Activated CD4-positive, alpha-beta memory T cell treated with anti-CD3 and anti-CD28 coated beads for 36 hours (primary cell): ENCODE results near the gene PSMC3IP. TPM values are rescaled to one million over a fixed set of nuclear protein-coding genes. Genes with fewer than 3 reads are reported as not detected.
"Not testable (repeated sequence)": the region's sequence is repeated elsewhere in the genome, so short reads cannot be mapped to it uniquely, and the experiment has no call there.

ENCODE experiments used
- CTCF ChIA-PET: fragments of 350-600 bp; sonication (Branson Sonifier 250); formaldehyde crosslinking; loops from one replicate; lab custom pipeline; 2021; ENCODE audit warnings: antibody characterized with exemption, inconsistent platforms; lab: Charles Lee
- POLR2A ChIA-PET: fragments of 350-600 bp; sonication (Branson Sonifier 250); formaldehyde crosslinking; loops from one replicate; lab custom pipeline; 2021; ENCODE audit warnings: antibody characterized with exemption; lab: Charles Lee
- DNase-seq: peaks from one replicate; pipeline ENCODE4 v3.0.0-alpha.2; 2020
- H3K27ac Mint-ChIP-seq: one replicate; pipeline ENCODE4 v1.8.0; 2021; ENCODE audit warnings: mixed read lengths
- H3K27me3 Mint-ChIP-seq: one replicate; pipeline ENCODE4 v1.8.0; 2021; ENCODE audit warnings: mixed read lengths
- H3K36me3 Mint-ChIP-seq: one replicate; pipeline ENCODE4 v1.8.0; 2021; ENCODE audit warnings: mixed read lengths
- H3K4me1 Mint-ChIP-seq: one replicate; pipeline ENCODE4 v1.8.0; 2021; ENCODE audit warnings: low read depth, mixed read lengths
- H3K4me3 Mint-ChIP-seq: one replicate; pipeline ENCODE4 v1.8.0; 2021; ENCODE audit warnings: mild to moderate bottlenecking, mixed read lengths
- H3K9me3 Mint-ChIP-seq: one replicate; pipeline ENCODE4 v1.8.0; 2021; ENCODE audit warnings: mixed read lengths
- intact Hi-C: fragments of 100-400 bp; cut with micrococcal nuclease; formaldehyde crosslinking; loops from one replicate; pipeline ENCODE4 v1.15.1; 2023
- total RNA-seq, 2 experiments: library from RNA; stranded (reverse); gene quantifications; one replicate each; pipeline ENCODE4 v1.2.3, GENCODE V29; 2021

Gene PSMC3IP
- total RNA-seq, 2 experiments from 2014 or later: 26.4 to 29.4 TPM

DNA sequence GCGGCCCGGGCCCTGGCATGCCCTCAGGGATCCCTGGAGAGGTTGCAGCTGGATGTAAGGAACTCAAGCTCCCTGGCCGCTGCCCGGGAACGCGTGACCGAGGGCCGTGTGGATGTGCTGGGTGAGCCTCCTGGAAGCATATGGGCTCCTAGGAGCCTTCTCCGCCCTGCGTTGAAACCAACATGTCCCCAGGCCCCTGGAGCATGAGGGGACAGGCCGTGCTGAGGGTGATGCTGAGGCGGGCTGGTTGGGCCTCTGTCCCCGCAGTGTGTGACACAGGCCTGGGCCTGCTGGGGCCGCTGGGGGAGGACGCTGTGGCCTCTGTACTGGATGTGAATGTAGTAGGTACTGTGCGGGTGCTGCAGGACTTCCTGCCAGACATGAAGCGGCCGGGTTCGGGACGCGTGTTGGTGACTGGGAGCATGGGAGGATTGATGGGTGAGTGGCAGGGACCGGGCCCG lies 30.5 kb downstream of the PSMC3IP start:
- CTCF ChIA-PET: no interaction called here
- H3K4me3 Mint-ChIP-seq: no peak overlapping the region

DNA sequence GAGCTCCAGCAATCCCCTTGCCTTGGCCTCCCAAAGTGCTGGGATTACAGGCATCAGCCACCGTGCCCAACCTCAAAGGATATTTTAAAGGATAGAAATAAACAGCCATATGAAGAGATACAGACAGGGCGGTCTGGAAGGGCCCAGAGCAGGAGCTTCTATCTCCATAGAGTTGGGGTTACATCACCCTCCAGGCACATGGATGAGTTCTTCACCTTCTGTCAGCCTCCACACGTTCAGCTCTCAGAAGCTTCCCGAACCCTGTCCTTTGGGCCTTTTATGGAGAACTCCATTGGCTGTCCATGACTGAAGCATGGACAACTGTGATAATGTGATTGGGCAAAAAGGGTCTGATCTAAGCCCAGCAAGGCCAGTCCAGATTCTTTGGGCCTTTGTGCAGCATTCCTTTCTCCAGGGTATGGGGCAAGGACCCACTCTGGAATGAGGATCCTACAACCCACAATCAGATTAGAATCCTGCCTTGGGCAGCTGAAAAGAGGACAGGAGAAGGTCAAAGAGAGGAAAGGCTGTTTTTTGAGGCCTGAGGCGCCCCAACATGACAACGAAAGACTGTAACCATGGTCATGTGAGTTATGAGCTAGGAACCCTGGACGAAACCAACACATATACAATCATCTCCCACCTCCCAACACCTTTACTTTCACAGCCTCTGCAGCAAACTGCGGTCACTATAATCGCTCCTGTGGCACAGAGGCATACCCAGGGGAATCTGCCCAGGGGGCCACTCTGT lies 31.6 kb downstream of the PSMC3IP start:
- H3K36me3 Mint-ChIP-seq, H3K27me3 Mint-ChIP-seq, H3K4me3 Mint-ChIP-seq, H3K27ac Mint-ChIP-seq, intact Hi-C loops, DNase-seq, CTCF ChIA-PET, POLR2A ChIA-PET, H3K9me3 Mint-ChIP-seq: not testable (repeated sequence)
- H3K4me1 Mint-ChIP-seq: peaks cover 14% of the 10 kb centered on the region

More for the DNA sequence above, 30.5 kb downstream of the PSMC3IP start:
- Mint-ChIP-seq H3K27me3 (no peaks in the 10 kb centered on the region), H3K4me1 (peaks cover 6% of the 10 kb centered on the region), H3K9me3 (no peaks in the 10 kb centered on the region), H3K36me3 (no peaks in the 10 kb centered on the region), H3K27ac (no peak overlapping the region)
- POLR2A ChIA-PET: no interaction called here
- no peak for DNase-seq
- intact Hi-C loops: no loop called here

DNA sequence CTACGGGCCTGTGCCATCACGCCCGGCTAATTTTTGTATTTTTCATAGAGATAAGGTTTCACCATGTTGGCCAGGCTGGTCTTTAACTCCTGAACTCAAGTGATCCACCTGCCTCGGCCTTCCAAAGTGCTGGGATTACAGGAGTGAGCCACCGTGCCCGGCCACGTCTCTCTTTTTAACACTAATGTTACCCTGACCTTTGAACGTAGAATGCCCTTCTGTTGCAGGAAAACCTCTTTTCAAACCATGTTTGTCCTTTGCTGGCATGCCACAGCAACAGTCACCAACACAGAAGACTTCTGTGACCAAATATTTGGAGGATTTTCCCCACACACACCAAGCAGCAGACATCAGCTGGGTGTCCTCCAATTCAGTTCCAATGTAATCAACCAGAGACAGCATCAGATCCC lies 32.6 kb downstream of the PSMC3IP start:
- Mint-ChIP-seq H3K9me3 (no peaks in the 10 kb centered on the region), H3K36me3 (peaks cover 4% of the 10 kb centered on the region), H3K4me3 (no peak overlapping the region), H3K27ac (no peak overlapping the region), H3K4me1 (peaks cover 21% of the 10 kb centered on the region), H3K27me3 (no peaks in the 10 kb centered on the region)
- intact Hi-C loops: no loop called here
- ChIA-PET POLR2A (no interaction called here), CTCF (no interaction called here)
- DNase-seq: no peak

DNA sequence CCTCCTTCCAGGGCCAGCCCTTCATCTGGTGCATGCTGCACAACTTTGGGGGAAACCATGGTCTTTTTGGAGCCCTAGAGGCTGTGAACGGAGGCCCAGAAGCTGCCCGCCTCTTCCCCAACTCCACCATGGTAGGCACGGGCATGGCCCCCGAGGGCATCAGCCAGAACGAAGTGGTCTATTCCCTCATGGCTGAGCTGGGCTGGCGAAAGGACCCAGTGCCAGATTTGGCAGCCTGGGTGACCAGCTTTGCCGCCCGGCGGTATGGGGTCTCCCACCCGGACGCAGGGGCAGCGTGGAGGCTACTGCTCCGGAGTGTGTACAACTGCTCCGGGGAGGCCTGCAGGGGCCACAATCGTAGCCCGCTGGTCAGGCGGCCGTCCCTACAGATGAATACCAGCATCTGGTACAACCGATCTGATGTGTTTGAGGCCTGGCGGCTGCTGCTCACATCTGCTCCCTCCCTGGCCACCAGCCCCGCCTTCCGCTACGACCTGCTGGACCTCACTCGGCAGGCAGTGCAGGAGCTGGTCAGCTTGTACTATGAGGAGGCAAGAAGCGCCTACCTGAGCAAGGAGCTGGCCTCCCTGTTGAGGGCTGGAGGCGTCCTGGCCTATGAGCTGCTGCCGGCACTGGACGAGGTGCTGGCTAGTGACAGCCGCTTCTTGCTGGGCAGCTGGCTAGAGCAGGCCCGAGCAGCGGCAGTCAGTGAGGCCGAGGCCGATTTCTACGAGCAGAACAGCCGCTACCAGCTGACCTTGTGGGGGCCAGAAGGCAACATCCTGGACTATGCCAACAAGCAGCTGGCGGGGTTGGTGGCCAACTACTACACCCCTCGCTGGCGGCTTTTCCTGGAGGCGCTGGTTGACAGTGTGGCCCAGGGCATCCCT lies 34.1 kb downstream of the PSMC3IP start:
- Mint-ChIP-seq H3K27me3 (no peaks in the 10 kb centered on the region), H3K4me1 (peaks cover 17% of the 10 kb centered on the region), H3K9me3 (no peaks in the 10 kb centered on the region), H3K27ac (no peak overlapping the region), H3K4me3 (no peak overlapping the region), H3K36me3 (peaks cover 8% of the 10 kb centered on the region)
- DNase-seq: no peak
- POLR2A ChIA-PET: no interaction called here
- intact Hi-C loops: no loop called here
- CTCF ChIA-PET: no interaction called here

DNA sequence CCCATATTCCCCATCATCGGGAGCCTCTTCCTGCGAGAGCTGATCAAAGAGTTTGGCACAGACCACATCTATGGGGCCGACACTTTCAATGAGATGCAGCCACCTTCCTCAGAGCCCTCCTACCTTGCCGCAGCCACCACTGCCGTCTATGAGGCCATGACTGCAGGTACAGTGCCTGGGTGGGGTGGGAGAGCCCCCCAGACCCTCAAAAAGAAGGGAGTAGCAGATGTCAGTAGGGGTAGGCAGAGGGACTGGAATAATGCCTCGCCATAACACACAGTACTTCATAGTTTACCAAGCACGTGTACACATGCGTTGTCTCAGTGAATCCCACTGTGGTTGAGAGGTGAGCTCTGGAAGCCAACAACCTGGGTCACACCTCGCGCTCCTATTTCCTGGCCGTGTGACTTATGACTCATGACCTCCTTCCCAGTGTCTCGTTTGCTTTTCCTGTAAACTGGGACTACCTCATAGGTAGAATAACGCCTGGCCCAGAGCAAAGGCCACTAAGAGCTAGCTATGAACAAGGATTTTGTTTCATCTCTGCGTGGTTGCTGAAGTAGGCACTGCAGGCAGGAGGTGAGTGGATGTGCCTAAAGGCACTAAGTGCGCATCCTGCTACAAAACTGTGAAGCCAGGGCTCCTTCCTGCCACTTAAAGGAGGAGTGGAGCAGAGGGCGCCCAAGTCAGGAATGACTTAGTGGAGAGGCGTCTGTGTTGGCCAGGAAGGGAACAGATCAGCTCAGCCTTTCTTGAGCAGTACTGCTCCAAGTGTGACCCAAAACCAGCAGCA lies 36.3 kb downstream of the PSMC3IP start:
- Mint-ChIP-seq H3K27me3 (no peaks in the 10 kb centered on the region), H3K4me1 (peaks cover 25% of the 10 kb centered on the region), H3K27ac (peak overlapping the region; percentile 31), H3K9me3 (no peaks in the 10 kb centered on the region), H3K36me3 (peaks cover 8% of the 10 kb centered on the region), H3K4me3 (no peak overlapping the region)
- DNase-seq: peak; percentile 55
- CTCF ChIA-PET: interaction anchor here (1.2 to 1.7 kb wide), 2 partner anchors 24 to 37 kb away, joined by 3 to 8 read pairs; partner anchors contain the start of gene PSMC3IP
- intact Hi-C loops: no loop called here
- POLR2A ChIA-PET: interaction anchor here (0.6 kb wide), 1 partner anchor 249 kb away, joined by 3 read pairs; no protein-coding TSS in a partner anchor

DNA sequence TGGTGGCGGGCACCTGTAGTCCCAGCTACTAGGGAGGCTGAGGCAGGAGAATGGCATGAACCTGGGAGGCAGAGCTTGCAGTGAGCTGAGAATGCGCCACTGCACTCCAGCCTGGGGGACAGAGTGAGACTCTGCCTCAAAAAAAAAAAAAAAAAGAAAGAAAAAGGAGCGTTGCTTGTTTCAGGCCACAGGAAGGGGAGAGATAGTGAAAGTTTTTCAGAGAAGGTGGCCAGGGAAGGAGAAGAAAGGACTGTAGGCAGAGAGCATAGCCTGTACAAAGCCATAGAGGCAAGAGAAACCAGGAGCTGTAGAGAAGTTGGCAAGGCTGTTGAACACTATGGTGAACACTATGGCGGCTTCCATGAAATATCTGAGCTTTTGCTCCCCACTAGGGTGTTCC lies 37.0 kb downstream of the PSMC3IP start:
- peaks cover 28% of the 10 kb centered on the region for H3K4me1 Mint-ChIP-seq
- intact Hi-C loops, H3K9me3 Mint-ChIP-seq, H3K27me3 Mint-ChIP-seq, H3K4me3 Mint-ChIP-seq, DNase-seq, POLR2A ChIA-PET, H3K27ac Mint-ChIP-seq, H3K36me3 Mint-ChIP-seq: not testable (repeated sequence)
- CTCF ChIA-PET: interaction anchor here (1.7 kb wide), 1 partner anchor 37 kb away, joined by 8 read pairs; the partner anchor contains the start of gene PSMC3IP

DNA sequence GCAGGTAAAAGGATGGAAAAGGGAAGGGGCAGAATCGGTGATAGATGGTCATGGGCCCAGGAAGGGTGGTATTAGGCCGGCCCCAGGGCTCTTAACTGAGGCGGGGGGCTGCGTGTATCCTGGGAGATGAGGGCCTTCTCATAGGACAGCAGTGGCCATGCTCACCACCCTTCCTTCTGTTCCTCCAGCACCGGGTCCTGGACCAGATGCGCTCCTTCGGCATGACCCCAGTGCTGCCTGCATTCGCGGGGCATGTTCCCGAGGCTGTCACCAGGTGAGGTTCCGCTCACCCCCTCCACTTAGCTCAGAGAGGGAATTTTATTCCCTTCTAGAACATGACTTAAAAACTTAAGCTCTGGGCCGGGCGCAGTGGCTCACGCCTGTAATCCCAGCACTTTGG lies 39.0 kb downstream of the PSMC3IP start:
- POLR2A ChIA-PET: no interaction called here

DNA sequence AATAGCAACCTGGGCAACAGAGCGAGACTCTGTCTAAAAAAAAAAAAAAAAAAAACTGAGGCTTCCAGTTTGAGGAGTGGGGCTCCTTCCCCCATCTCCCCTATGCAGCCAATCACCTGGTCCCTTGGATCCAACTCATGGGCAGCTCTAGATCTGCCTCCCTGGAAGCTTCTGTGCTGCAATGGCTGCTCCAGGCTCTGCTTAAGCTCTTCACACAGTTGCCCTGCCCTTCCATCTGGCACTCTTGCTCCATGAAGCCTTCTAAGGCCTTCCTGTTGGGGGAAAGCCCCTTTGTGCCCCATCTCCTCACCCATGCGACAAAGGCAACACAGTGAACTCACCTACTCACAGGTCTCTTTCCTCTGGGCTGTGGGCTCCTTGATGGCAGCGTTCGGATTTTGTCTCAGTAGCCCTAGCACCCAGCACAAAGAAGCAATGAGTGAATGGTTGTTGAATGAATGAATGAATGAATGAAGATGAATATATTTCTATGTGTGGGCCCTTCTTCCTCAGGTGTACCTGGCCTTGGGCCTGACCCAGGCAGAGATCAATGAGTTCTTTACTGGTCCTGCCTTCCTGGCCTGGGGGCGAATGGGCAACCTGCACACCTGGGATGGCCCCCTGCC lies 39.6 kb downstream of the PSMC3IP start:
- DNase-seq: no peak
- POLR2A ChIA-PET: interaction anchor here (0.8 to 1.2 kb wide), 2 partner anchors 21 to 40 kb away, joined by 3 to 5 read pairs; partner anchors contain the start of gene PSMC3IP
- no peak overlapping the region for H3K27ac Mint-ChIP-seq
- peaks cover 32% of the 10 kb centered on the region for H3K4me1 Mint-ChIP-seq
- H3K27me3 Mint-ChIP-seq: peaks cover 4% of the 10 kb centered on the region
- intact Hi-C loops: loop anchor here (5.0 to 10.0 kb wide), 2 partner anchors 139 to 353 kb away; partner anchors contain the start of genes HCRT, KCNH4 and PLEKHH3
- no peaks in the 10 kb centered on the region for H3K9me3 Mint-ChIP-seq
- CTCF ChIA-PET: interaction anchor here (1.1 kb wide), 1 partner anchor 40 kb away, joined by 3 read pairs; no protein-coding TSS in a partner anchor
- peak overlapping the region; percentile 48 for H3K4me3 Mint-ChIP-seq
- peaks cover 8% of the 10 kb centered on the region for H3K36me3 Mint-ChIP-seq

More for the DNA sequence above, 39.0 kb downstream of the PSMC3IP start:
- H3K4me3 Mint-ChIP-seq: no peak overlapping the region
- no peaks in the 10 kb centered on the region for H3K9me3 Mint-ChIP-seq
- intact Hi-C loops: loop anchor here (5.0 to 10.0 kb wide), 2 partner anchors 139 to 354 kb away; partner anchors contain the start of genes HCRT, KCNH4 and PLEKHH3
- peaks cover 8% of the 10 kb centered on the region for H3K36me3 Mint-ChIP-seq
- no peak for DNase-seq
- CTCF ChIA-PET: no interaction called here
- peaks cover 32% of the 10 kb centered on the region for H3K4me1 Mint-ChIP-seq
- no peak overlapping the region for H3K27ac Mint-ChIP-seq
- peaks cover 2% of the 10 kb centered on the region for H3K27me3 Mint-ChIP-seq

DNA sequence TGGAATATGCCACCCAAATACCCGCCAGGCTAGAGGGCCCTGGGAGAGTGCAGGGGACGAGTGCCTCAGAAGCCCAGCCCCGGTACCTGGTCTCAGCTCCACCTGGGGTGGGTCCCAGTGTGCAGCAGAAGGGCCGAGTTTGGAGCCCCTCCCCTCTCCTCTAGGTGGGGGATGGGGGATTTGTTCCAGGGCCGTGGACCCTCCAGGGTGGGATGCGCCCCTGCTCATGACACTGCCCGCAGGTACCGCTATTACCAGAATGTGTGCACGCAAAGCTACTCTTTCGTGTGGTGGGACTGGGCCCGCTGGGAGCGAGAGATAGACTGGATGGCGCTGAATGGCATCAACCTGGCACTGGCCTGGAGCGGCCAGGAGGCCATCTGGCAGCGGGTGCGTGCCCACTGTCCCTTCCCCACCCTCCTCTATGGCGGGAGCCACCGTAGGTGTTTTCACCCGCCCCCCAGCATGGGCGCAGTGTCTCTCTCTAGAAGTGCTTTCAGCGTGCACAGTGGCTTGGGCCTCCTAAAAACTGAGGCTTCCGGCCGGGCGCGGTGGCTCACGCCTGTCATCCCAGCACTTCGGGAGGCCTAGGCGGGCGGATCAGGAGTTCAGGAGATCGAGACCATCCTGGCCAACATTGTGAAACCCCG lies 40.2 kb downstream of the PSMC3IP start:
- Mint-ChIP-seq H3K27me3 (peaks cover 4% of the 10 kb centered on the region), H3K27ac (no peak overlapping the region), H3K4me3 (peak overlapping the region; percentile 87), H3K9me3 (no peaks in the 10 kb centered on the region), H3K4me1 (peaks cover 32% of the 10 kb centered on the region), H3K36me3 (peaks cover 8% of the 10 kb centered on the region)
- DNase-seq: no peak
- POLR2A ChIA-PET: interaction anchor here (0.8 to 1.2 kb wide), 2 partner anchors 22 to 41 kb away, joined by 3 to 5 read pairs; partner anchors contain the start of gene PSMC3IP
- CTCF ChIA-PET: interaction anchor here (0.7 to 1.6 kb wide), 3 partner anchors 13 to 225 kb away, joined by 3 to 7 read pairs (median 3); no protein-coding TSS in a partner anchor
- intact Hi-C loops: loop anchor here (5.0 to 10.0 kb wide), 2 partner anchors 140 to 352 kb away; partner anchors contain the start of genes HCRT, KCNH4 and PLEKHH3

DNA sequence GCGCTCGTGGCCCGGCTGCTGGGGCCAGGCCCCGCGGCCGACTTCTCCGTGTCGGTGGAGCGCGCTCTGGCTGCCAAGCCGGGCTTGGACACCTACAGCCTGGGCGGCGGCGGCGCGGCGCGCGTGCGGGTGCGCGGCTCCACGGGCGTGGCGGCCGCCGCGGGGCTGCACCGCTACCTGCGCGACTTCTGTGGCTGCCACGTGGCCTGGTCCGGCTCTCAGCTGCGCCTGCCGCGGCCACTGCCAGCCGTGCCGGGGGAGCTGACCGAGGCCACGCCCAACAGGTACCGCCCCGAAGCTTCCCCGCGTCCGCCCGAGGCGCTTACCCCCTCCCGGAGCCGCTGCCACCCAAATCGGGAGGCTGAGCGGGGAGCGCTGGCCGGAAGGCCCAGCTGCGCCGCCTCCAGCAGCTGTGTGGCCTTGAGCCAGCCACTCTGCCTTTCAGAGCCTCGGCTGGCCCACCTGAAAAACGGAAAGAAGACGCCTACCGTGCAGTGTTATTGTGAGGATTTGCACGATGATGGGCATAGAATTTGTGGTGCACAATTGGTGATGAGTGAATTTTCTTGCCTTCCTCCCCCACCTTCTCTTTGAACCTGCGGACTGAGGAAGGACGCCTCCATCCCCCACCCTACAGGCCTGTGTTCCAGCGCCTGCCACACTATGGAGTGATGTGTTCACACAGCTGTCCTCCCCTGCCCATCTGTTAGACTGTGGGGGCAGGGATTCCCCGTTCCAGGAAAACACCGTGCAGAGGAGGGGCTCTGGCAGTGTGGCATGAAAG lies 41.0 kb downstream of the PSMC3IP start:
- DNase-seq: peak; percentile 86
- peaks cover 4% of the 10 kb centered on the region for H3K27me3 Mint-ChIP-seq
- intact Hi-C loops: loop anchor here (5.0 to 10.0 kb wide), 2 partner anchors 141 to 352 kb away; partner anchors contain the start of genes HCRT, KCNH4 and PLEKHH3
- CTCF ChIA-PET: interaction anchor here (0.7 to 2.1 kb wide), 15 partner anchors 9 to 514 kb away, joined by 3 to 15 read pairs (median 4); partner anchors contain the start of gene PSMC3IP
- peak overlapping the region; percentile 74 for H3K27ac Mint-ChIP-seq
- H3K4me3 Mint-ChIP-seq: peak overlapping the region; percentile 87
- H3K36me3 Mint-ChIP-seq: peaks cover 8% of the 10 kb centered on the region
- POLR2A ChIA-PET: interaction anchor here (1.0 to 1.6 kb wide), 6 partner anchors 18 to 148 kb away, joined by 3 to 6 read pairs (median 3); partner anchors contain the start of genes PSMC3IP and STAT3
- H3K4me1 Mint-ChIP-seq: peaks cover 34% of the 10 kb centered on the region
- no peaks in the 10 kb centered on the region for H3K9me3 Mint-ChIP-seq
